Measurements from ENCODE around the gene SLC6A18.

The SLC6A18 gene

DNA sequence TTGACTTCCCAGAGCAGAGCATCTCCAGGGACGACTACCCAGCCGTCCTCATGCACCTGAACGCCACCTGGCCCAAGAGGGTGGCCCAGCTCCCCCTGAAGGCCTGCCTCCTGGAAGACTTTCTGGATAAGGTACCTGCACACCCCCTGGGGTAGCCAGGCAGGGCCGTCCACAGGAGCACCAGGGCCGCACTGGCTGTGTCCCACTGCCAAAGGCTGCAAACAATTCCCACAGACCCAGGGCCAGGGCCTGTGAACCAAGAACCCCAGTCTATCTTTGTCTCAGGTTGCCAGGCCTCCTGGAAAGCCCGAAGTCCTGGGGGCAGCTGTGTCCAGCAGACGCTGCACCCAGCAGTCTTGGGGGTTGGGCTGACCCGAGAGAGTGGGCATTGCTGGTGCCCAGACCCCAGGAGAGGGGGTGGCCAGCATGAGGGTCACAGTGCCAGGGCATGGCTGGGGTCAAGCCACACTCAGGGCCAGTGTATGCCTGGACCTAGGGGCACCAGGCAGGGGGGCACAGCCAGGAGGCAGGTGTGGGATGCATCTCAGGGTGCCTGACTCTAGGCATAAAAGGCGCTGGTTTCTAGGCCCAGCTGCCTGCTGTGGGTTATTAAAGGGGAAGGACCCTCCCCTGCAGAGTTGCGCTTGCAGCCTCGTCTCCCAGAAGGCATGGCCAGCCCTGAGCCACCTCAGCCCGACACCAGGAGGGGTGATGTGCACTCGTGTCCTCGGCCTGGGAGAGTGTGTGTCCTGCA lies 17.7 kb downstream of the SLC6A18 start:
- no peak overlapping the region for H3K4me3 ChIP-seq (ENCODE audit: low read length)
- H3K9me3 ChIP-seq (ENCODE audit: insufficient read depth, low read depth, low read length), result no peaks in the 10 kb centered on the region
- H3K4me1 ChIP-seq (ENCODE audit: insufficient read depth, low read length), result no peaks in the 10 kb centered on the region
- WGBS, result 92% methylated on average over 14 of the region's 14 CpGs
- H3K36me3 ChIP-seq (ENCODE audit: insufficient read depth, low read length), result no peaks in the 10 kb centered on the region
- no peak overlapping the region for H3K9ac ChIP-seq (ENCODE audit: low read depth, low read length)
- H3K27ac ChIP-seq (ENCODE audit: low read depth, low read length), result no peak overlapping the region
- no peaks in the 10 kb centered on the region for H3K27me3 ChIP-seq (ENCODE audit: insufficient read depth, low read length)

DNA sequence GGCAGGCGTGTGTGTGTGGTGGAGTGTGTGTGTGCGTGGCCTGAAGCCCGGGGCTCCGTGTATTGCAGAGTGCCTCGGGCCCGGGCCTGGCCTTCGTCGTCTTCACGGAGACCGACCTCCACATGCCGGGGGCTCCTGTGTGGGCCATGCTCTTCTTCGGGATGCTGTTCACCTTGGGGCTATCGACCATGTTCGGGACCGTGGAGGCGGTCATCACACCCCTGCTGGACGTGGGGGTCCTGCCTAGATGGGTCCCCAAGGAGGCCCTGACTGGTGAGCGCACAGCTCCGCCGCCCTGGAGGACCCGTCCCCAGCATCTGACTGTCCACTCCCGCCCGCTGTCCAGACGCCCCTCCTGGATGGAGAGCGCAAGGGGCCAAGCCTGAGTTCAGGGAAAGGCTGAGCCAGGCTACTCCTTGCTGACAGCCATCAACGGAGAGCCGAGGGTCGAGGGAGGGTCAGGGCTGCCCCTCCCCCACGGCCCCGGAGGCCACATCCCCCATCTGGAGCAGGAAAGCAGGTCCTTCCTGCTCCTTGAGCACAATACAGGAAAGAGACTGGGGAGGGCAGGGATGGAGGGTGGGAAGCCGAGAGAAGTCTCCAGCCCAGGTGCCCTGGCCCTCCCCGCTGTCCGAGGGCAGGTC lies 18.4 kb downstream of the SLC6A18 start:
- H3K9me3 ChIP-seq (ENCODE audit: insufficient read depth, low read depth, low read length), result no peaks in the 10 kb centered on the region
- H3K4me1 ChIP-seq (ENCODE audit: insufficient read depth, low read length), result no peaks in the 10 kb centered on the region
- no peaks in the 10 kb centered on the region for H3K27me3 ChIP-seq (ENCODE audit: insufficient read depth, low read length)
- 76% methylated on average over 32 of the region's 33 CpGs for WGBS
- H3K36me3 ChIP-seq (ENCODE audit: insufficient read depth, low read length), result no peaks in the 10 kb centered on the region
- H3K4me3 ChIP-seq (ENCODE audit: low read length), result no peak overlapping the region
- H3K9ac ChIP-seq (ENCODE audit: low read depth, low read length), result no peak overlapping the region
- no peak overlapping the region for H3K27ac ChIP-seq (ENCODE audit: low read depth, low read length)

DNA sequence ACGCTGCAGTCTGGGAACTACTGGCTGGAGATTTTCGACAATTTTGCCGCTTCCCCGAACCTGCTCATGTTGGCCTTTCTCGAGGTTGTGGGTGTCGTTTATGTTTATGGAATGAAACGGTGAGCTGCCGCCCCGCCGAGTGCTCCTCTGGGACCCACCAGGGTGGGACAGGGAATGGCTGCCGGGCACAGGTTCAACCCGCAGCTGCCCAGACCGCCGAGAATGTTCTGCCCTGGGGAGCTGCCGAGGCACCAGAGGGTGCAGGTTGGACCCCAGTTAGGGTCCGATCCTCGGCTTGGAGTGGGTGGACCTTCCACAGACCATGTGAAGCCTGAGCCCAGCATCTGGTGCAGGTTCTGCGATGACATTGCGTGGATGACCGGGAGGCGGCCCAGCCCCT lies 19.1 kb downstream of the SLC6A18 start:
- Histone ChIP-seq H3K27me3 (ENCODE audit: insufficient read depth, low read length) (no peaks in the 10 kb centered on the region), H3K9me3 (ENCODE audit: insufficient read depth, low read depth, low read length) (no peaks in the 10 kb centered on the region), H3K4me1 (ENCODE audit: insufficient read depth, low read length) (no peaks in the 10 kb centered on the region), H3K9ac (ENCODE audit: low read depth, low read length) (no peak overlapping the region), H3K27ac (ENCODE audit: low read depth, low read length) (no peak overlapping the region), H3K36me3 (ENCODE audit: insufficient read depth, low read length) (no peaks in the 10 kb centered on the region), H3K4me3 (ENCODE audit: low read length) (no peak overlapping the region)
- WGBS, result 87% methylated on average over 21 of the region's 21 CpGs

DNA sequence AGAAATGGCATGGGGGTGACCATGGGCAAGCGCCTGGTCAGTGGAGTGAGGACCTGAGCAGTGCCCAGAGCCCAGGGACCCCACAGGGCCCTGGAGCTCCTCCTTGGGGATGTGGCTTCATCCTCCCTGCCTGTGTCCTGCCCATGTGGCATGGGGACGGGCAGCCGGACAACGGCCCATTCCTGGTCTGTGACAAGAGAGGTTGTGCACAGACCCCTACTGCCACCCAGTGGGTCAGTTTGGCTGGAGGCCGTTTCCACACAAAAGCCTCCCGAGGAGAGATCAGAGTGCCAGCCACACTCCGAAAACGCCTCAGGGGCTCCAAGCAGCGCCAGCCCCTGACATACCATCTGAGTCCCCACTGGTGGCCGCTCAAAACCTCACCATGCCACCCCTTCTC lies 19.8 kb downstream of the SLC6A18 start:
- WGBS, result 85% methylated on average over 10 of the region's 10 CpGs
- H3K4me3 ChIP-seq (ENCODE audit: low read length), result no peak overlapping the region
- no peaks in the 10 kb centered on the region for H3K27me3 ChIP-seq (ENCODE audit: insufficient read depth, low read length)
- H3K27ac ChIP-seq (ENCODE audit: low read depth, low read length), result no peak overlapping the region
- no peak overlapping the region for H3K9ac ChIP-seq (ENCODE audit: low read depth, low read length)
- H3K4me1 ChIP-seq (ENCODE audit: insufficient read depth, low read length), result no peaks in the 10 kb centered on the region
- no peaks in the 10 kb centered on the region for H3K9me3 ChIP-seq (ENCODE audit: insufficient read depth, low read depth, low read length)
- no peaks in the 10 kb centered on the region for H3K36me3 ChIP-seq (ENCODE audit: insufficient read depth, low read length)

DNA sequence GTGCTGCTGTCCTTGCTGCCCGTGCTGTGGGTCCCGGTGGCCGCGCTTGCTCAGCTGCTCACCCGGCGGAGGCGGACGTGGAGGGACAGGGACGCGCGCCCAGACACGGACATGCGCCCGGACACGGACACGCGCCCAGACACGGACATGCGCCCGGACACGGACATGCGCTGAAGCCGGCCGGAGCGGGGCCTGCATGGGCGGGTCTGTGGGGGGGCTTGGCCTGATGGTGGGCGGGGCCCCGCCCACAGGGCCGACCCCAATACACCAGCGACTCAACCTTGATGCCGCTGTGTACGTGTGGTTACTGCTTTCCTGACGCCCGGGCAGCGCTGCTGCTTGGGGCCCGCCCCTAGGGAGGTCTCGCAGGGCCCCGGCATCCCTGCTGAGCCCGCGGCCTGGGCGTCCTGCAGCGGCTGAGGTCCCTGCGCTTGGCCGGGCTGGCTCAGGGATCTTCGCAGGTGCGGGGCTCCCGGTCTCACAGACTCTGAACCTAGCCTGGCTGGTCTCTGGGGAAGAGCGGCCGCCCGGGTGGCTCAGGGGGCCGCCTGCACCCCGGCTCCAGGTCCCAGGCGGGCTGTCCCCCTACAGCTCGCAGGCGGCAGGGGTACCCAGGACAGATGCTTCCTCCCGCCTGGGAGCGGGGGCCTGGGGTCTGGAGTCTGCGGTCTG lies 20.9 kb downstream of the SLC6A18 start:
- H3K9me3 ChIP-seq (ENCODE audit: insufficient read depth, low read depth, low read length), result no peaks in the 10 kb centered on the region
- no peak overlapping the region for H3K4me3 ChIP-seq (ENCODE audit: low read length)
- H3K36me3 ChIP-seq (ENCODE audit: insufficient read depth, low read length), result no peaks in the 10 kb centered on the region
- 91% methylated on average over 58 of the region's 58 CpGs for WGBS
- no peak overlapping the region for H3K27ac ChIP-seq (ENCODE audit: low read depth, low read length)
- no peak overlapping the region for H3K9ac ChIP-seq (ENCODE audit: low read depth, low read length)
- H3K27me3 ChIP-seq (ENCODE audit: insufficient read depth, low read length), result no peaks in the 10 kb centered on the region
- no peaks in the 10 kb centered on the region for H3K4me1 ChIP-seq (ENCODE audit: insufficient read depth, low read length)

DNA sequence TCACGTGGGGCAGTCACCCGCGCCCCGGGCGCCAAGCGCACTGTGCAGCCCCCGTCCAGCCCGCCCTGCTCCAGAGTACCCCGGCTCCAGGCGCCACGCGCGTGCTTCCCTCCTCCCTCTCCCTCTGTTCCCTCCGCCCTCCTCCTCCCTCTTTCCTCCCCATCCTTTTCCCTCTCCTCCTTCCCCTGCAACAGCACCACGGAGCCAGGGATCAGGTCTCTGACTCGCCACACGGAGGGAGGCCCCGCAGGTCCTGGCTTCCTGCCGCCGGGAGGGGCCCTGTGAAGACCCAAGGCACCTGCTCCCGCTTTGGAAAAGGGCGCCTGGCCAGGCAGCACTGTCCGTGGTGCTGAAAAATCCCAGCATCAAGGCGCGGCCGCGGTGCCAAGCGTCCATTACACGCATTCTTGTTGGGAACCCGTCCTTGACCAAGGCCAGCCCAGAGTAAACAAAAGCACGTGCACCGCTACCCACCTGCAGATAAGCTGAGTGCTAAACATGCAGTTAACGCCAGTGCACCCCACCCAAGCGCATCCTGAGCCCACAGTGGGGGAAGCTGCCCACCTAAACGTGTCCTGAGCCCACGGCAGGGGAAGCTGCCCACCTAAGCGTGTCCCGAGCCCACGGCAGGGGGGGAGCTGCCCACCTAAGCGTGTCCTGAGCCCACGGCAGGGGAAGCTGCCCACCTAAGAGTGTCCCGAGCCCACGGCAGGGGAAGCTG lies 21.7 kb downstream of the SLC6A18 start:
- Histone ChIP-seq H3K36me3 (ENCODE audit: insufficient read depth, low read length) (no peaks in the 10 kb centered on the region), H3K9ac (ENCODE audit: low read depth, low read length) (no peak overlapping the region), H3K4me1 (ENCODE audit: insufficient read depth, low read length) (no peaks in the 10 kb centered on the region), H3K9me3 (ENCODE audit: insufficient read depth, low read depth, low read length) (no peaks in the 10 kb centered on the region), H3K27me3 (ENCODE audit: insufficient read depth, low read length) (no peaks in the 10 kb centered on the region), H3K4me3 (ENCODE audit: low read length) (no peak overlapping the region), H3K27ac (ENCODE audit: low read depth, low read length) (no peak overlapping the region)
- WGBS, result 40% methylated on average over 43 of the region's 43 CpGs

DNA sequence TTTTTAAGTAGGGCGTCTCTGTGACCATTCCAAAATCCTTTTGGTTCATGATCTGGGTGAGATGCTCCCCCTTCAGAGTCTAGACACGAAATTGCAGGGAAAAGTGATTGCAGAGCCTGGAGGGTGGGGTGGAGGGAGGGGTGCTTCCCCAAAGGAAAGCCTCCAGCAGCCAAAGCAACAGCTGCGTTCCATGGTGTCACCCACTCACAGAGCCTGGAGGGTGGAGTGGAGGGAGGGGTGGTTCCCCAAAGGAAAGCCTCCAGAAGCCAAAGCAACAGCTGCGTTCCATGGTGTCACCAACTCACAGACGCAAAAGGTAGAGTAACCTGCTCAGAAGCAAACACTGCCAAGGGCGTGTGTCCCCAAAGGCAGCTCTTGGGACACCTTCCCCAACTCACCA lies 22.6 kb downstream of the SLC6A18 start:
- H3K4me3 ChIP-seq (ENCODE audit: low read length), result no peak overlapping the region
- no peaks in the 10 kb centered on the region for H3K27me3 ChIP-seq (ENCODE audit: insufficient read depth, low read length)
- H3K9ac ChIP-seq (ENCODE audit: low read depth, low read length), result no peak overlapping the region
- WGBS, result 82% methylated on average over 6 of the region's 6 CpGs
- H3K36me3 ChIP-seq (ENCODE audit: insufficient read depth, low read length), result no peaks in the 10 kb centered on the region
- H3K27ac ChIP-seq (ENCODE audit: low read depth, low read length), result no peak overlapping the region
- no peaks in the 10 kb centered on the region for H3K4me1 ChIP-seq (ENCODE audit: insufficient read depth, low read length)
- no peaks in the 10 kb centered on the region for H3K9me3 ChIP-seq (ENCODE audit: insufficient read depth, low read depth, low read length)

DNA sequence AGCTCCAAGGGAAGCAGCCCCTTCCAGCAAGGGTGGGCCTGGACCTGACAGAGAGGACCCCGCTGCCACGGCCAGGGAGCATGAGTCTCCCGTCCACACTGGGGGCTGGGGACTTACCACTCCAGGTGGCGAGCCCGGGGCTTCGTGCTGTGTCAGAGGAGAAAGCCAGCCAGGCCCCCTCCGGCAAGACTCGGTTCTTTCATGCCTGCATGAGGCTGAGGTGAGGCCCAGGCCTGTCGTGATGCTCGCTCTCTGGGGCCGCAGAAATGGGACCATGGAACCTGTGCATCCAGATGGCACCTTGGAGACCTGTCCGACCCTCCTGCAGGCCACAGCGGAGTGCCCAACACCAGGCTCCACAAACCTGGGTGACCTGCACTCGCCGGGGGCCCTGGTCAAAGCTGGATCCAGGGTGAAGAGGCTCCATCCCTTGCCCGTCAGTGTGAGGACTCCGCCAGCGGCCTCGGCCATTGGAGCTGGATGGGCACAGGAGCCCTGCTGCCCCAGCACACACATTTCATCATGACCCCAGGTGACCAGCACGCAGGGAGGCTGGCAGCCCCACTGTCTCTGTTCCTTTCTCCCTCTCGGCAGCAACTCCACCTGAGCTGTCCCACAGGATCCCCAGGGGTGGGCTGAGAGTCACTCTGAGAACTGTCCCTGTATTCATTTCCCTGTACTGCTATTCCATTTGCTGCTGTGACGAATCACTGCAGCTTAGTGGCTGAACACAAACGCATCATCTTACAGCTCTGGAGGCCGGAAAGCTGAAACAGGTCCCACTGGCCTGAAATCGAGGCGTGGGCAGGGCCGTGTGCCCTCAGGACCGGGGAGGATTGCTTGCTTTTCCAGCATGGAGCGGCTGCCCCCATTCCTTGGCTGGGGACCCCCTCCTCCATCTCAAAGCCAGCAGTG lies 24.4 kb downstream of the SLC6A18 start:
- H3K36me3 ChIP-seq (ENCODE audit: insufficient read depth, low read length), result no peaks in the 10 kb centered on the region
- no peak overlapping the region for H3K4me3 ChIP-seq (ENCODE audit: low read length)
- no peaks in the 10 kb centered on the region for H3K9me3 ChIP-seq (ENCODE audit: insufficient read depth, low read depth, low read length)
- H3K4me1 ChIP-seq (ENCODE audit: insufficient read depth, low read length), result no peaks in the 10 kb centered on the region
- no peak overlapping the region for H3K9ac ChIP-seq (ENCODE audit: low read depth, low read length)
- no peak overlapping the region for H3K27ac ChIP-seq (ENCODE audit: low read depth, low read length)
- no peaks in the 10 kb centered on the region for H3K27me3 ChIP-seq (ENCODE audit: insufficient read depth, low read length)
- WGBS, result 85% methylated on average over 29 of the region's 29 CpGs

DNA sequence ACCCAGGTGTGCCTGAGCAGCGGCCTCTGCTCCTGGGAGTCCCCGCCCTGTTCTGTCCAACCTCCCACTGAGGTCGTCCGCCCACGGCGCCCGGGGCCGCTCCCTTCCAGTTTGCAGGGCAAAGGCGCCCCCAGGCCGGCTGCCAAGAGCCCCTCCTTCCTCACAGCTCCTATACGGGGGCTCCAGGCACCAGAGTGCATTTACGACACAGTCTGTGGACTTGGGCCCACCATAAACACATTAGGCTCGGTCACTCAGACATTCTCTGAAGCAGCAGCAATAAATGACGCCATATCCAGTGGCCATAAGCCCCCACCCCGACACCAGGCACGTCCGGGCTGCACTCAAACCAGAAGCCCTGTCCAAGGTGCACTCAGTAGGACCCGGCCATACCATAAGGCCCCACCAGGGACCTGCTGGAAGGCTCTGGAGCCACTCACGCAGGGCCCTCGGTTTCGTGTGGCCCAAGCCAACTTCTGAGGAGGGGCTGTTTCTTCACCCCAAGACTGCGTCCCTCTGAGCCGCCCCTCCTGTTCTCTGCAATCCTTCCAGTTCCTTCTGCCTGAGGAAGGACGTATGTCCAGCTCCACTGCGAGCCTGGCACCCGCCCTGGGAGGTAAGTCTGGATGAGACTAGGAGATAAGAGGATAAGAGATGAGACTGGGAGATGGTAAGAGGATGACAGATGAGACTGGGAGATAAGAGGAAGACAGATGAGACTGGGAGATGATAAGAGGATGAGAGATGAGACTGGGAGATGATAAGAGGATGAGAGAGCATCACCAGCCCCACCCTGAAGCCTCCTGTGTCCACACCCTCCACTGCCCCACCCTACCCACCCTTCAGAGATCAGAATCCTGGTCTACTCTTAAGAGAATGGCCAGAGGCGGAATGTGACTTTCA lies 26.7 kb downstream of the SLC6A18 start:
- no peaks in the 10 kb centered on the region for H3K36me3 ChIP-seq (ENCODE audit: insufficient read depth, low read length)
- WGBS, result 90% methylated on average over 27 of the region's 27 CpGs
- no peak overlapping the region for H3K27ac ChIP-seq (ENCODE audit: low read depth, low read length)
- no peak overlapping the region for H3K4me3 ChIP-seq (ENCODE audit: low read length)
- no peak overlapping the region for H3K9ac ChIP-seq (ENCODE audit: low read depth, low read length)
- no peaks in the 10 kb centered on the region for H3K4me1 ChIP-seq (ENCODE audit: insufficient read depth, low read length)
- no peaks in the 10 kb centered on the region for H3K27me3 ChIP-seq (ENCODE audit: insufficient read depth, low read length)
- H3K9me3 ChIP-seq (ENCODE audit: insufficient read depth, low read depth, low read length), result no peaks in the 10 kb centered on the region

DNA sequence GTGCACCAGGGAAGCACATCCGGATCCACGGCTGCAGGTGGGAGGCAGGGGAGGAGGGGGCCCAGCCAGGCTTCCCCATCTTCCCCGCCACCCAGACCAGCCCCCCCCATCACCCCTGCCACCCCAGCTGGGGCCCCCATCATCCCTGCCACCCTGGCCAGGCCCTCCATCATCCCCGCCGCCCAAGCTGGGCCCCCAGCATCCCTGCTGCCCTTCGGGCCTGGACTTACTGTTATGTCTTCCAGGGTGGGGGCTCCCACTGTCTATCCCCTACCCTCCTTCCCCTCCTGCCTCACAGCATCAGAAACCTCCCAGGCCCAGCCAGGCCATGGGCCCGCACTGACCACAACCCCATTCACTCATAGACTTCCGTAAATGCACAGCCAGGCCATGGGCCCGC lies 27.5 kb downstream of the SLC6A18 start:
- H3K9ac ChIP-seq (ENCODE audit: low read depth, low read length), result no peak overlapping the region
- H3K27ac ChIP-seq (ENCODE audit: low read depth, low read length), result no peak overlapping the region
- H3K9me3 ChIP-seq (ENCODE audit: insufficient read depth, low read depth, low read length), result no peaks in the 10 kb centered on the region
- H3K36me3 ChIP-seq (ENCODE audit: insufficient read depth, low read length), result no peaks in the 10 kb centered on the region
- H3K27me3 ChIP-seq (ENCODE audit: insufficient read depth, low read length), result no peaks in the 10 kb centered on the region
- 88% methylated on average over 8 of the region's 9 CpGs for WGBS
- H3K4me1 ChIP-seq (ENCODE audit: insufficient read depth, low read length), result no peaks in the 10 kb centered on the region
- no peak overlapping the region for H3K4me3 ChIP-seq (ENCODE audit: low read length)

All from HUES64 (cell line).